GM19468 (cell line): Measurements from ENCODE around the gene DNER.
"Not testable (repeated sequence)": the region's sequence is repeated elsewhere in the genome, so short reads cannot be mapped to it uniquely, and the experiment has no call there.

Experiments
- ATAC-seq: cut with Tn5 transposase; IDR thresholded peaks from one replicate; pipeline ENCODE4 v1.9.1; 2021; ENCODE audit warnings: mild to moderate bottlenecking, moderate library complexity, moderate number of reproducible peaks; ENCODE audit not compliant: unreplicated experiment; ENCODE audit errors: extremely low read depth

Gene DNER, protein sequence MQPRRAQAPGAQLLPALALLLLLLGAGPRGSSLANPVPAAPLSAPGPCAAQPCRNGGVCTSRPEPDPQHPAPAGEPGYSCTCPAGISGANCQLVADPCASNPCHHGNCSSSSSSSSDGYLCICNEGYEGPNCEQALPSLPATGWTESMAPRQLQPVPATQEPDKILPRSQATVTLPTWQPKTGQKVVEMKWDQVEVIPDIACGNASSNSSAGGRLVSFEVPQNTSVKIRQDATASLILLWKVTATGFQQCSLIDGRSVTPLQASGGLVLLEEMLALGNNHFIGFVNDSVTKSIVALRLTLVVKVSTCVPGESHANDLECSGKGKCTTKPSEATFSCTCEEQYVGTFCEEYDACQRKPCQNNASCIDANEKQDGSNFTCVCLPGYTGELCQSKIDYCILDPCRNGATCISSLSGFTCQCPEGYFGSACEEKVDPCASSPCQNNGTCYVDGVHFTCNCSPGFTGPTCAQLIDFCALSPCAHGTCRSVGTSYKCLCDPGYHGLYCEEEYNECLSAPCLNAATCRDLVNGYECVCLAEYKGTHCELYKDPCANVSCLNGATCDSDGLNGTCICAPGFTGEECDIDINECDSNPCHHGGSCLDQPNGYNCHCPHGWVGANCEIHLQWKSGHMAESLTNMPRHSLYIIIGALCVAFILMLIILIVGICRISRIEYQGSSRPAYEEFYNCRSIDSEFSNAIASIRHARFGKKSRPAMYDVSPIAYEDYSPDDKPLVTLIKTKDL

DNA sequence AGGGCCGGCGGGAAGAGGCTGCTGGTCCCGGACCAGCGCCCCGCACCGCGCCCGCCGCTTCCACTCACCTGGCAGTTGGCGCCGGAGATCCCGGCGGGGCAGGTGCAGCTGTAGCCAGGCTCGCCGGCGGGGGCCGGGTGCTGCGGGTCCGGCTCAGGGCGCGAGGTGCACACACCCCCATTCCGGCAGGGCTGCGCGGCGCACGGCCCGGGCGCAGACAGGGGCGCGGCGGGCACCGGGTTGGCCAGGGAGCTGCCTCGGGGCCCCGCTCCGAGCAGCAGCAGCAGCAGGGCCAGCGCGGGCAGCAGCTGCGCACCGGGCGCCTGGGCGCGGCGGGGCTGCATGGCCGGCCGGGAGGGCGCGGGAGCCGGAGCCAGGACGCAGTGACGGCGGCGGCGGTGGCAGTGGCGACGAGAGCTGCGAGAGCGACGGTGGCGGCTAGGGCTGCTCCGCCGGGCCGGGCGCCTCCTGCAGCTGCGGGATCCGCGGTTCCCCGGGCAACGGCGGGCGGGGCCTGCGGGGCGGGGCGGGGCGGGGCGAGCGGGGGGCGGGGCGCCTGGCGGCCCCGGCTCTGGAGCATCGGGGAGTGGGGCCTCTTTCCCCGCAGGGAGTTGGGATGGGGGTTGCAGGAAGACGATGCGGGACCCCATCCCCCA lies at the start of gene DNER:
DNER (minus strand) TSS at position 476 of the 656 bp plus-strand sequence; CDS start at position 344, 132 bp downstream.
- no peak for ATAC-seq

DNA sequence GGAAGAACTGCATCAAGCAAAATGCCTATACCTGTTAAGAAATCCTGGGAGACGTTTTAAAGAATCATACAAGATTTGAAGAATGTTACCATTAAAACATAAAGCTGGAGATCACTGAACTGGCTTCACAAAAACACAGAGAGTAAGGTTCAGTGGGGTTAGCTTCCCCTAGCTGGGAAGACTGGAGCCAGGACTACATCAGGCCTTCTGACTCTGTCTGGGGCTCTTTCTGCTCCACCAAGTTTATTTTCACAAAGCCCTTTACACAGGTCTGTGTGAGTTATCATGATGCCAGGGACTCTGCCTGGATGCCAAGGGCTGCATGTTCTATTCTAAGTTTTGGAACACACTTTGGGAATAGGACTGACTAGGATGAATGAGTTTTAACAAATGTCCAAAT lies 47.3 kb upstream of the DNER start:
- no peak for ATAC-seq

DNA sequence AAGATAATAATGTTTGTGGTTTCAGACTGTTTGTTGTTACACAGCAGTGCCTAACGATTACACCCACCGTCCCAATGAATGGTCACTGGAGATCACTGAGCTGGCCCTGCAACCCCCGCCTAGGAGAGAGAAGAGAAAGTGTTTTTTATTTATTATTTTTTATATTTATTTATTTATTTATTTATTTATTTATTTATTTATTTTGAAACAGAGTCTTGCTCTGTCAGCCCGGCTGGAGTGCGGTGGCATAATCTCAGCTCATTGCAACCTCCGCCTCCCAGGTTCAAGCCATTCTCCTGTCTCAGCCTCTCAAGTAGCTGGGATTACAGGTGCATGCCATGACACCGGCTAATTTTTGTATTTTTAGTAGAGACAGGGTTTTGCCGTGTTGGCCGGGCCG lies 43.1 kb upstream of the DNER start:
- ATAC-seq, result not testable (repeated sequence)

DNA sequence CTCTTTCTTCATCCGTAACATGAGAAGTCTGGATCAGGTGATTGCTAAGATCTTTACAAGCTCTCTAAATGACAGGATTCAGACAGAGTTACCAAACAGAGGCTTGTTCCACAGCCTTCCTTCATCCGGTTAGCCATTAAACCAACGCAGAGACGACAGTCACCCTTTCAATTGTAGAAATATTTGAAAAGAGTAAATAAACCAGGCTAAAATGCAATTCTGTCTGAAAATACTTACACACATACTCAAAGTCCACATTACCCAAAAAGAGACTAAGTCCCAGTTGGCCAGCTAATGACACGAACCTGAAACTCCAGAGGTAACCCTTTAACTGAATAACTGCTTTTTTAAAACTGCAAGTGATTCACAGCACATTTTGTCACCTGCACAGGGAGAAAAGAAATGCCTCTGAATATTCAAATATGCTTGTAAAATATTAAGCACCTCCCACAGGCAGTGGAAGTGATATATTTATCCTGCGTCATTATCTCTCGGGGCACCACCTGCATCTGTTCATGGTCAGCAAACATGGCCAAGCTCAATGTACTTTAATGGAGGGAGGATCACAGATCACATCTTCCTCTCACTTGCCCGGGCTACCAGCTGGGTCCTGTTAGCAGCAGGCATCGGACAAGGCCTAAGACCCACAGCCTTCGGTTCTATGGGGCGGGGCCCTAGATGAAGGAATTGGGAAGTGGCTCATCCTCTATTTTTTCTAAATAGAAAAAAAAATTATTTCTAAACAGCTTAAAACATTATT lies 38.8 kb upstream of the DNER start:
- no peak for ATAC-seq

DNA sequence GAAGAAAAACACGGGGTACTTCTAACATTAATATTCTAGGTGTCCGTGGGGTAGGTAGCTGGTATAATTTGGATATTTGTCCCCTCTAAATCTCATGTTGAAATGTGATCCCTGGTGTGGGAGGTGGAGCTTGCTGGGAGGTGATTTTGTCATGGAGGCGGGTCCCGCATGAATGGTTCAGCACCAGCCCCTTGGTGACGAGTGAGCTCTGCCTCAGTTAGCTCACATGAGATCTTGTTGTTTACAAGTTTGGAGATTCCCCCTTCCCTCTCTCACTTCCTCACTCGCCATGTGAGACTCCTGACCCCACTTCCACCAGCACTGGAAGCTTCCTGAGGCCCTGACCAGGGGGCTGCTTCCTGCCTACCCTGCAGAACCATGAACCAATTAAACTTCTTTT lies 35.4 kb upstream of the DNER start:
- no peak for ATAC-seq

DNA sequence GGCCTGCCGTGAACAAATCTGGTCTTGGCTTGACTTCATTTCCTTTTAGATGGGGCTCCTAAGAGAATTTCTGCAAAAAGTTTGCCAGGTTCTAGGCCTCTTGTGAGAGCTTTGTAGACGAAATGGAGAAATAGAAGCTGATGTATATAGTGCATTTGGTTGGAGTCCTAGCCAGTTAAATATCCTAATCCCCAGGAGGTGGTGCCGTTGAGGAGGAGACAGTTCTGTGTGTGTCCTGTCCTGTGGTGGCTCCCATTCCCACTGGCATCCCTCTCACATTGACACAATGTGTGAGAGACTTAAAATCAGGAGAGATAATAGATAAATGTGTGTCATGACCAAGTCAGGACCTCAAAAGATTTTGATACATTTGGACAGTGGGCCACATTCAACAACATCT lies 34.6 kb upstream of the DNER start:
- no peak for ATAC-seq

DNA sequence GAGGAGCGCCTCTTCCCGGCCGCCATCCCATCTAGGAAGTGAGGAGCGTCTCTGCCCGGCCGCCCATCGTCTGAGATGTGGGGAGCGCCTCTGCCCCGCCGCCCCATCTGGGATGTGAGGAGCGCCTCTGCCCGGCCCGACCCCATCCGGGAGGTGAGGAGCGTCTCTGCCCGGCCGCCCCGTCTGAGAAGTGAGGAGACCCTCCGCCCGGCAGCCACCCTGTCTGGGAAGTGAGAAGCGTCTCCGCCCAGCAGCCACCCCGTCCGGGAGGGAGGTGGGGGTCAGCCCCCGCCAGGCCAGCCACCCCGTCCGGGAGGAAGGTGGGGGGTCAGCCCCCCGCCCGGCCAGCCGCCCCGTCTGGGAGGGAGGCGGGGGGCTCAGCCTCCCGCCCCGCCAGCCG lies 28.3 kb upstream of the DNER start:
- ATAC-seq, result not testable (repeated sequence)

DNA sequence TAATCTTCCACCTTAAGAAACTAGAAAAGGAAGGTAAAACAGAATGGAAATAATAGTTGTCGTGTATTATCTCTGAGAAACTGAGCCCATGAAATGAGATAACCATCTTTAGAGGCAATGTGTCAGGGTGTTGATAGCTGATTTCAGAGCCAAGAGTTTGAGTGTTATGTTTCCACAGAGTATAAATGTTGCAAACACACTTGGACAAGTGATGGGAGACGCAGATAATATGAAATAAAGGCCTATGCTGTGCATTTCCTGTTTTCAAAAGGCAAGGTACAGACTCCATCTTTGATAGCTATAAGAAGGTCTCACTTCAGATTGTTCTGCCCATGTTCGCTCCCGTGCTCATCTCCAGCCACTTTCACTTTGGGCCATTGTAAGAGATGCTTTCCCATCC lies 25.9 kb upstream of the DNER start:
- ATAC-seq, result no peak

DNA sequence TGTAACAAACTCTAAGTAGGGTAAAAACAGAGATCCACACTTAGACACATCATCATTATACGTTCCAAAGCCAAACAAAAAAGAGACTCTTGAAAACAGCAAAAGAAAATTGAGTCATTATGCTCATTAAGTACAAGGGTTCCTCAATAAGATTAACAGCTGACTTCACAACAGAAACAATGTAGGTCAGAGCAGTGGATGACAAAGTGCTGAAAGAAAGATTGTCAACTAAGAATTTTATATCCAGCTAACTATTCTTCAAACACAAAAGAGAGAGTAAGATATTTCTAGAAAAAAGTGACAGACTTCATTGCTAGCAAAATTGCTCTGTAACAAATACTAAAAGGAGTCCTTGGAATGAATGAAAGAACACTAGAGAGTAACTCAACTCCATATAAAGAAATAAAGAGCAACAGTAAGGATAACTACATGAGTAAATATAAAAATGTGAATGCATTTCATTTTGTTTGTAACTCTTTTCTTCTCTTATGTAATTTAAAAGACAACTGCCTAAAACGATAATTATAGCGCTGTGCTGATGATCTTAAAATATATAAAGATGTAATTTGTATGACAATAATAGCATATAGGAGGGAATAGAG lies 23.8 kb upstream of the DNER start:
- ATAC-seq, result no peak

DNA sequence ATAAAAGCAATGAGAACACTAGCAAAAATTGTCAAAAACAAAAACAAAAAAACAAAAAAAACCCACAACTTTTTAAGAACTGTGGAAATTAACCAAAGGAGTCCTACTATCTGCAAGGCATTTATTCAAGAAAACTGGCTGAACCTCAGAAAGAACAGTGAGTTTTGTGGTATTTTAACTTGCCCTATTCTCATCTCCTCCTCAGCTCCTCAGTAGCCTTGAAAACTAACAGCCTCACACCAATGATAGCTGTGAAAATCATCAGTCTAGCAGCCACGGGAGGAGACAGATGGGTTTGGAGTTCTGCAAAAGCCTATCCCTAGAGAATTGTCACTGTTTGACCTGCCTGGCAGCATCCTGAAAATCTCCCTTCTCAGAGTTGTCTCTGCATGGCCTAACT lies 20.1 kb upstream of the DNER start:
- no peak for ATAC-seq

DNA sequence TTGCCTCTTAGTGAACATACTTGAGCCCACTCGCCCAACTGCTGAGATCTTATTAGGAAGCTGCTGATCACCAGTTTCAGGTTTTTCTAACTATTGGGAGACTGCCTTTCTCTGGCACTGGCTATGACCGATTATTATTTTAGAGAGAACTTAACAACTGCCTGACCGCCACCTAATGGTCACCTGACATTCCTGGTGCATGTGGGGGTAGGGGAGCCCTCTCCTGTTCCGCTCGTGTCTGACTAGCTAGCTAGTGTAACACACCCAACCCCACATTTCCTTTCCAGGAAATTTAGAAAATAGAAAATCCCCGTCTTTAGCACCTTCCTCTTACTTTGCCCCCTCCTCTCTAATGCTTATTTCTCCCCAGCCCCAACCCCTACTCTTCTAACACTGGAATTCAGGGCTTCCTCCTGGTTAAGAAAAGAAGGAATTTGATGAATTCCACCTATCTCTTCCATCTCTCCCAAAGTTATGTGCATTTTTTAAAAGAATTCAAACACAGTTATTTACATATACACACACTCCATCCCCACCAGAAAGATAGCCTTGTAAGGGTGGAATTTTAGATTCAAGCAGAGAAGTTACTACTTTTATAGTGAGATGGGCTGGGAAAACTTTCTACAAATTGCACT lies 19.4 kb upstream of the DNER start:
- no peak for ATAC-seq

DNA sequence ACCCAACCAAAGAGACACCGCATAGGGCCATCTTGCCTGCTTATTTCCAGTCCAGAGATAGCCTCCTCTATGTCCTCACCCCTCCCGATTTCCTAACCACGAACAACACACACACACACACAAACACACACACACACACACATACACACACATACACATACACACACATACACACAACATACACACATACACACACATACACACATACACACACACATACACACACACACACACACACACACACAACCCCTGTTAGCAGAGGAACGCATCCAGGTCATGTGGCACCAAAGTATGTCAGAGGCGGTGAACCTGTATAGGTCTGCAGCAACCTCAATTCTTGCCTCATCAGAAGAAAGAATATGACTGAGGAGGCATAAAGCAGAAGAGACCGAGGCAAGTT lies 18.5 kb upstream of the DNER start:
- no peak for ATAC-seq

DNA sequence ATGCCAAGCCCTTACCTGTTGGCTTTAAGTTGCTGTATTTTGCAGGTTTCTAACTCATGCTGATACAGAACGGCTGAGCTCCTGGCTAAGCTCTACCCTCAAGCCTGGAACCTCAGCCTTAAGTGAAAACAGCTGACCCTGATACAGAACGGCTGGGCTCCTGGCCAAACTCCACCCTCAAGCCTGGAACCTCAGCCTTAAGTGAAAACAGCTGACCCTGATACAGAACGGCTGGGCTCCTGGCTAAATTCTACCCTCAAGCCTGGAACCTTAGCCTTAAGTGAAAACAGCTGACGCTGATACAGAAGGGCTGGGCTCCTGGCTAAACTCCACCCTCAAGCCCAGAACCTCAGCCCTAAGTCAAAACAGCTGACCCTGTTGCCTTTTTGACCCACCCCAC lies 17.6 kb upstream of the DNER start:
- no peak for ATAC-seq

DNA sequence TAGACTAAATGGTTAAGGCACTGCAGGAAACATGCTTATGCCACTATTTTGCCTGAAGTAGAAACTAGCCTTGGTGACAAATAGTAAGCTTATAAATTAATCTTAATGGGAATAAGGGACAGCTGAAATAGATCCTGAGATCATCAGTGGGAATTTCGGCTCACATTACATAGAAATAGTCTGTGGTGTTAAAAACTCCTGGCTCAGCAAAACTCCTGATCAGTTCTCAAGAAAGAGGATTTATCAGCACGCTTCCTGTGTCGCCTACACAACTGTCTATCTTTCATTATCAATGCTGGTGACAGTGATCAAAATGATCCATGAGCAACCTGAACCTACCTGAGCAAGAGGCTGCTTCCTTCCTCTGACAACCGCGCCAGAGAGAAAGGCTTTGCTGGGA lies 17.0 kb upstream of the DNER start:
- no peak for ATAC-seq

DNA sequence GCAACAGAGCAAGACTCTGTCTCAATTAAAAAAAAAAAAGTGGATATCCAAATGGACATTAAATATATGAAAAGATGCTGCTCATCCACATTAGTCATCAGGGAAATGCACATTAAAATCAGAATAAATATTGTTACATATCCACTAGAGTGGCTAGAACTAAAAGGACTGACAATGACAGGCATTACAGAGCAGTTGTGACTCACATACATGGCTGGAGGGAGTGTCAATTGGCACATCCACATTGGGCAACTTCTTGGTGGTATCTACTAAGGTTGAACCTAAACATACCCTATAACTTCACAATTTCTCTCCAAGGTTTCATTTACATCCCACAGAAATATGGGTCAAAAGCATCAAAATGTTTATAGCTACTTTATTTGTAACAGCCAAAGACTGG lies 14.0 kb upstream of the DNER start:
- no peak for ATAC-seq

DNA sequence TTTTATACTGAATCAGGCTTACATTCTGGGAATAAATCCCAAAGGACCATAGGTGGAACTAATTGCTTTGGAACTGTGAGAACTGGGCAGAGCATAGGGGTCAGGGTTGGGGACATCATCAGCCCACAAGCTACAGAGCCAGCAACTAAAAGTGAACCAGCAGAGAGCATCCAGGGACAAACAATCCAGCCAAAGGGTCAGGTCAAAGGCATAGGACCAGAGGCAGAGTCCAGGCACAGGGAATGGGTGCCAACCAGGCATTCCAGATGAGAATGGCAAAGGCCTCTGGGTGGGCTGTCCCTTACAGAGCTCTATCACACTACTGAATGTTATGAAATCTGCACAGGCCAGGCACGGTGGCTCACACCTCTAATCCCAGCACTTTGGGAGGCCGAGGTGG lies 12.3 kb upstream of the DNER start:
- no peak for ATAC-seq

DNA sequence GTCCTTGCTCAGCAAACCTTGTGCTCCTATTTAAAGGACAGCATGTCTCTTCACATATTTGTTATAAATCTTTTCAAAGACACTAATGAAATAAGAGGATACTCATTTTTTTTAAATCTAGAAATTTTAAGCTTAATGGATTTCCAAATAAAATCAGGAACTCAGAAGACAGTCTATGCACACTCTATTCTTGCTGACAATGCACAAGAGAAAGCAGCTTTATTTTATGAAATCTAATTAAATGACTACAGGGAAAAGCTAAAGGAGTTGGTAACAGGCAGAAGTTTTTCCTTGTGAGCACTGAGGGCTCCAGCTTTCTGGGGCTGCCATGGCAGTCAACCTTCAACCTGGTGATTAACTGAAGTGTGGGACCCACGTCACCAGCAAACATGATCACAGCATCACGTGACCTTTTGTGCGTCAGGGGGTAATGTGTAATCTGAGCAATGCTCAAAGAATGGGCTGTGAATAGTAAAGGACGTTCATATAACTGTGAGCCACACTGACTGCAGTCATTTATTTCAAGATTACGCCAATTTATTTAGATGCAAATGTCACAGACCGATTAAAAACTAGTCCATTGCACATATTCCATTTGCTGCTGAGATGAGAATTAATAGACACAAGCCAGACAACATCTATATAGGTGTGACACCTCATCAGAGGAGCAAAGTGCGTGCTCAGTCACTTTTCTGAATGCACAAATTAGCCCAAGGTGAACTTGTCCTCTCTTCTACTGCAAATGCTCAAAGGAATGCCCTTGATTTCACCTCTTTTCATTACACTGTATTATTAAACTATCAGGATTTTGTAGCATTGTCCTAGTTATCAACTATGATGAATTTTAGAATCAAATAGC lies 11.6 kb upstream of the DNER start:
- ATAC-seq, result no peak

DNA sequence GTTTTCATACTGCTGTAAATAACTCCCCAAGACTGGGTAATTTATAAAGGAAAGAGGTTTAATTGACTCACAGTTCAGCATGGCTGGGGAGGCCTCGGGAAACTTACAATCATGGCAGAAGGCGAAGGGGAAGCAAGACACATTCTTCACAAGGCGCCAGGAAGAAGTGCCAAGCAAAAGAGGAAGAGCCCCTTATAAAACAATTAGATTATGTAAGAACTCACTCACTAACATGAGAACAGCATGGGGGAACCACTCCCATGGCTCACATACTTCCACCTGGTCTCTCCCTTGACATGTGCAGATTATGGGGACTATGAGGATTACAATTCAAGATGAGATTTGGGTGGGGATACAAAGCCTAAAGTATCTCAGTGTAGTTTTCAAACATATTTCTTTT lies 8.8 kb upstream of the DNER start:
- not testable (repeated sequence) for ATAC-seq
